HG03175 (cell line): ENCODE measurements around the gene MAPK14.
"Not testable (repeated sequence)": the region's sequence is repeated elsewhere in the genome, so short reads cannot be mapped to it uniquely, and the experiment has no call there.

ENCODE experiments used
- ATAC-seq: cut with Tn5 transposase; IDR thresholded peaks from one replicate; pipeline ENCODE4 v1.9.1; 2021; ENCODE audit warnings: mild to moderate bottlenecking, moderate library complexity; ENCODE audit not compliant: unreplicated experiment

Gene MAPK14

DNA sequence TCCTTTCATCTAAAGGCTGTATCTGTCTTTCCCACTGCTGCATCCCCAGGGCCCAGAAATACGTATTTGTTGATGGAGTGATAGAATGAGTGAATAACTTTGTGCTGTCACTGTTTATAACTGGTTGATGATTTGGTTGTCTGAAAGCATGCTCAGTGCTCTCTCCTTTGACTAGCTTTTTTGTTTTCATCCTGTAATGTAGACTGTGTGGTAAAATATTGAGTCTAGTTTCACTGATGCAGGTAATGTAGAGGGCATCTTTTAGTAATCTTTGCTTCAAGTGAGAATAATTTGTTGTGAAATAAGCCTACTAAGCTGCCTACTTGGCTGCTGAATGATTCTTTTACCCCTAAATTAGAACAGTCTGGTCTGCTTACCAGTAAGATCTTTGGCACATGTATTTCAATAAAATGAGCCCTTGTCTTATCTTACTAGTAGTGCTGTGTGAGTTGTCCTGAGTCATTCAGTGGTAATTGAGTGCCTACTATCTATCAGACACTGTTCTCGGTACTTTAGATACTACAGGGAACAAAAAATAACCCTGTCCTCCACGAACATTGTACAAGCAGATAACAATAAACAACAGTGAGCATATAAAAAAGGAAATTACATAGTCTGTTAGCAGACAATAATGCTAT is 39.9 kb downstream of the MAPK14 start:
- ATAC-seq, result no peak

DNA sequence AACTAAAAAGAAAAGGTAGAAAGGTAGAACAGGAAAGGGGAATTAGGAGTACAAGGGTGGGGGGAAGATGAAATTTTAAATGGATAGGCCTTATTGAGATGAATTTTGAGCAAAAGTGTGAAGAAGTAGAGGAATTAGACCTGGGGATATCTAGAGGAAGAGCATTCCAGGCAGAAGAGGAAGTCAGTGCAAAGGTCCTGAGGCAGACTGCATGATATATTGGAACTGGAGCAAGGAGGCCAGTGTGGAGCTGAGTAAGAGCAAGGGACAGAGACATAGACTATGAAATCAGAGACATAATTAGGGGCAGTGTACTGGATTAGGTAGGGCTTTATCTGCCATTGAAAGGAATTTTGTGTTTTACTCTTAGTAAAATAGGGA is 40.4 kb downstream of the MAPK14 start:
- no peak for ATAC-seq

DNA sequence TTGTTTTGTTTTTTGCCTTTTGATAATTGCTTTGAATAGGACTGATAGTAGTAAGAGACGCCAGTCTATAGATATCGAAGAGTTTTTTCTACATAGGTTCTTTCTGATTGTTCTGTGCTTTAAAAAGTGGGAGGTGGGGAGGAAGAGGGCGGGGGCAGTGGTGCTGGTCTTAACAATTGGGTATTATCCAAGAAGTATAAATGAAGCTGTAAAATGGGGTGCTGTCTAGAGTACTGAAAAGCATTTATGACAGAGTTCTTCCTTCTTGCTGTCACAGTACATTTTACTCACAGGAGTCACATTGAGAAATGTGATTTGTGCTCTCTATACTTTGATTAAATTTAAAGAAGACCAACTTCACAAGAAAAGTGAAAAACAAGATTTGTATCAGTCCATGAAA is 41.0 kb downstream of the MAPK14 start:
- no peak for ATAC-seq

DNA sequence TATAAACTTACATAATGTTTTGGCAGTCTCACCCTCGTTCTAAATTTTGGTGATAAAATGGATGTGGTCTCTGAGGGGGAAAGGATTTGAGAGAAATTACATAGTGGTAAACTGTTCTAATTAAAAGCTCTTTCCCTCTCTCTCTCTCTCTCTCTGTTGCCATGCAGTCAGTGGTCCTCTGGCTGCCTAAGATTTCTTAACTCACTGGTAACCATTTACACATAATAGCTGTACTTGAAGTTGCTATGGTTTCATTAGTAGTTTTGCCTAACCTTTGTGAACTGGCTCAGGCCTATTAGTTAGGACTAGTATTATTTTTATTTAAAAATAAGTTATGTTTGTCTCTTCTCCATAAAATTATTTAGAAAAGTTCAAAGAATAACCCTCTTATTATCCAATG is 42.0 kb downstream of the MAPK14 start:
- no peak for ATAC-seq

DNA sequence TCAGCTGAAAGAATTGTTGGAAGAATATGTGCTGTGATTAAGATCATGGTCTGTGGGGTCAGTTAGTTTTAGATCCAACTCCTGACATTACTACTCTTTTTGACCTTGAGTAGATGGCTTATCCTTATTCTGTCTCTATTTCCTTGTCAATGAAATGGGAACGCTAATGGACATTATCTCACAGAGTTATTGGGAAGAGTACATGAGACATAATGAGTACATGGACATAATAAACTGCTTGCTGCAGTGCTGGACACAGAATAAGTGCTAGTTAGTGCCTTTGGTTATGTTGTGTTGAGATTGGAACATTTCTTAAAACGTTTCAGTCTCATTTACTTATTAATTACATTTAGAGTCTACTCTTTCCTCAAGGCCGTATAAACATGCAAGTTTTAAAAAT is 42.6 kb downstream of the MAPK14 start:
- ATAC-seq, result no peak

DNA sequence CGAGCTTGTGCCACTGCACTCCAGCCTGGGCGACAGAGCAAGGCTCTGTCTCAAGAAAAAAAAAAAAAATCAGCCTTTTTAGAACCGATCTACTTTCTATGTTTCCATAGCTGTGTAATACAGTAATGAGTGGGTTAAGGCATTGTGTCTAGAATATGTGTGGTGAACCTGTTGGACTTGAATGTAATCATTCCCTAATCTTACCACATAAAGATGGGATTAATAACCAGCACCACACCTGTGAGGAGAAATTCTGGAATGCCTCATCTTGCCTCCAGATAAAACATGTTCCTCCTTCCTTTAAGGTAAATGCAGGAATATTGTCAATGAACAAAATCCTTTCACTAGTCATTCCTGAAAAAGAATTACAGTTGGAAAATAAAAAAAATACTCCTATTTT is 43.7 kb downstream of the MAPK14 start:
- no peak for ATAC-seq

DNA sequence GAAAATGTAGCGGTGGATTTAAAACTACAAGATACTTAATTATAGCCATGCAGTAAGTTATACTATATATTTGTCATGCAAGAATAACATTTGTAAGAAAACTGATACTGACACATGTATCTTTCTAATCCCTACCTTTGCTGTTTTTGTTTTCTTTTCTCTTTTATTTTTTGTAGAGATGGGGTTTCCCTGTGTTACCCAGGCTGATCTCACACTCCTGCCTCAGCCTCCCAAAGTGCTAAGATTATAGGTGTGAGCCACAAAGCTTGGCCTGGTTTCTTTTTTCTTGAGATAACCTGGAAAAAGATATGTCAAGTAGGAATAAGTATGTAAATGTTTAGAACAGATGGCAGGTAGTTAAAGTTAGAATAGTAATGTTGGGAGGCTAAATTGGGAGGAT is 44.1 kb downstream of the MAPK14 start:
- no peak for ATAC-seq

DNA sequence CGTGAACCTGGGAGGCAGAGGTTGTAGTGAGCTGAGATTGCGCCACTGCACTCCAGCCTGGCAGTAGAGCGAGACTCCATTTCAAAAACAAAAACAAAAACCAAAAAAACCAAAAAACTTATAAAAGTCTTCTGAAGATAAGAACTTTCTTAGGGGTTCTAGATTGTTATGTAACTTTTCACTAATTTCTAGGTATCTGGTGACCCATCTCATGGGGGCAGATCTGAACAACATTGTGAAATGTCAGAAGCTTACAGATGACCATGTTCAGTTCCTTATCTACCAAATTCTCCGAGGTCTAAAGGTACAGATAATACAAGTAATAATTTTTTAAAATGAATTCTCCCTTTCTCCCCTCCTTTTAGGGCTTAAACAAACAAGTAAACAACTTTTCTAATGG is 45.1 kb downstream of the MAPK14 start:
- ATAC-seq, result no peak

DNA sequence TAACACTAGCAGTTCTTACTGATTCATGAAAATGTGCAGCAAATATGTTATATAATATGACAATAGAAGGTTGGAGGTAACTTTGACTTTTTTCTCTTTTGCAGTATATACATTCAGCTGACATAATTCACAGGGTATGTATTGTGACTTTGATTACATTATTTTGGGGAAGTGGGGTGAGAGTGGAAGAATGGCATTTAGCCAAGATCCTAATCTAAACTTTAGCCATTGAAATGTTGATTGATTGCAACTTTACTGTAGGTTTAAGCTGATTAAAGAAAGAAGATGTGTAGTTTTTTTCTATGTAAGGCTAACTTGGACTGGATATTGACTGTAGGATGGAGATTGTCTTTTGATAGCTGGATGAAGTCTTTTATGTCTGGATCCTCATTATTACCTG is 46.0 kb downstream of the MAPK14 start:
- no peak for ATAC-seq

DNA sequence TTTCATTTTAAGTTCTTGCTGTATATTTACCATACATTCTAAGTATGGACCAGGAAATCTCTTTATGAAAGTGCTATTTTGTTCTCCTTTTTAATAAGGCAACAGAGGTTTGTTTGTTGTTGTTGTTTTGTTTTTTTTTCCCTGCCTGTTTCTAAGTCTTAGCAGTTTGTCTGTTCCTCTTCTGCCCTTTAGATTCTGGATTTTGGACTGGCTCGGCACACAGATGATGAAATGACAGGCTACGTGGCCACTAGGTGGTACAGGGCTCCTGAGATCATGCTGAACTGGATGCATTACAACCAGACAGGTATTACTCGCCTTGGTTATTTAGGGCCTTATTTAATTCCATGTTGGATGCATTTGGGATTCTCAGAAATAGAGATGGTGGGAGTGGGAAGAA is 48.0 kb downstream of the MAPK14 start:
- ATAC-seq, result no peak

DNA sequence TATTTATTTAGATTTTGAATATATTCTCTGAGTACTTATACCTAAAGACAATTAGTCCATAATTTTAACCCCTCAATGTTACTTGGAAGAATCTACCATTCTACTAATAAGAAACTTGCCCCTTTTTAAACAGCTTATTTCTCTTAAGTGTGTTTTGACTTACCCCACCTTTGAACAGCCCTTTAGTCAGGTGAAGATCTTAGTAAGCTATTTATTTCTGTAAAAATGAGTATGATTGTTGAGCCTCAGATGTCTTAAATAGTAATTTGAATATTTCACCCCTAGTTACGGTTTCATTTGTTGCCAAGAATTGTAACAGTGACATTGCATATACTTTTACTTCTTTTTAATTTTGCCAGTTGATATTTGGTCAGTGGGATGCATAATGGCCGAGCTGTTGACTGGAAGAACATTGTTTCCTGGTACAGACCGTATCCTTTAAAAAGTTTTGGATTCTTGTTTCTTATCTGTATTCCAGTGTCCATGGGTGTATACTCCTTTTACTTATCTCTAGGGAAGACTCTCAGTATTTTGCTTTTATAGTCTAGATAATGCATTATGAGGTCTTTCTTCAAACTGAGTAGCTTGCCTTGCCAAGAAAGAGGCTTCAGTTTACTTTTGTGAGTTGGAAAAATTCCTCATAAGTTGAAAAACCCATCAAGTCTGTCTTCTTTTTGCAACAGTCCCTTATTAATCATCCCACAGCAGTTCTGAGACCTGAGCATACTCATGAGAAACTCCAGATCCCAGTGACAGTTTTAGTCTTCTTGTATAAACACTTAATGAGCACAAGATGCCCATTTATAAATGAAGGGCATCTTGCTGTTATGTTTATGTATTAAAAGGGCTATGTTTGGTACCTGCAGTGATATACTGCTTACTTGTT is 48.8 kb downstream of the MAPK14 start:
- ATAC-seq, result no peak

DNA sequence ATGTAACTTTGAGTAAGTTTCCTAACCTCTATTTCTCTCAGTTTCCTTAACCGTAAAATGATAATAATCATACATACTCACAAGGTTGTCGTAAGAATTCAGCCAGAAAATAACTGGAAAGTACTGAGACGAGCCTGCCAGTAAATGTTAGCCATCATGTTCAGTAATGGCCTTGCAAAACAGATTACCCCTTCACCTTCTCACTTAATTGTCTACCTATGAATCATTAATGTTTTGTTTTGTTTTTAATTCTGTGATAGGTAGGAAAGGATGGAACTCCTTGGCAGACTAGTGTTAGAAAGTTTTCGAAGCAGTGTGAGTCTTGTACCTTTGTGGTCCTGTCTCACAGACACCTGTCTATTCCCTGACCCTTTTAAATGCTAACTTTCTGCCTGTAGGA is 50.6 kb downstream of the MAPK14 start:
- no peak for ATAC-seq

DNA sequence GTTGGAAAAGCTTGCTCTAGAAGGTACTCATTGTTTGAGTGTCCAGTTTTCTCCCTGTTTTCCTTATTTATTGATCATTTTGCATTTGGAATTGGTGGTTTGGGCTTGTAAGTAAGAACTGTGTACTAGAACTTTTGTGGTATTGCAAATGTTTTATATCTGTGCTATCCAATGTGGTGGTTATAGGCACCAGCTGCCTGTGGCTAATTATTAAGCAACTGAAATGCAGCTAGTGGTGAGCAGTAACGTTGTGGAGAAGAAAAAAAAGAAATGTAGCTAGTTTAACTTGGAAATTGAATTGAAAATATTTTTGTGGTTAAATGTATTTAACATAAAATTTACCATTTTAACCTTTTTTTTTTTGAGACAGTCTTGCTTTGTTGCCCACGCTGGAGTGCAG is 52.0 kb downstream of the MAPK14 start:
- no peak for ATAC-seq

DNA sequence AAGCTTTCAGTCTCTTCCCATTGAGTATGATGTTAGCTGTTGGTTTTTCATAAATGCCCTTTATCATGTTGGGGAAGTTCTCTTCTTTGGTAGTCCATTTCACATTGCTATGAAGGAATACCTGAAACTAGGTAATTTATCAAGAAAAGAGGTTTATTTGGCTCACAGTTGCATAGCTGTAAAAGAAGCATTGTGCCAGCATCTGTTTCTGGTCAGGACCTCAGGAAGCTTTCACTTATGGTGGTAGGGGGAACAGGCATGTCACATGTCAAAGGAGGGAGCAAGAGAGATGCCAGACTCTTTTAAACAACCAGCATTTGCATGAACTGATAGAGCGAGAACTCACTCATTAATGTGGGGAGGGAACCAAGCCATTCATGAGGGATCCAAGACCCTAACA is 54.7 kb downstream of the MAPK14 start:
- ATAC-seq, result no peak

DNA sequence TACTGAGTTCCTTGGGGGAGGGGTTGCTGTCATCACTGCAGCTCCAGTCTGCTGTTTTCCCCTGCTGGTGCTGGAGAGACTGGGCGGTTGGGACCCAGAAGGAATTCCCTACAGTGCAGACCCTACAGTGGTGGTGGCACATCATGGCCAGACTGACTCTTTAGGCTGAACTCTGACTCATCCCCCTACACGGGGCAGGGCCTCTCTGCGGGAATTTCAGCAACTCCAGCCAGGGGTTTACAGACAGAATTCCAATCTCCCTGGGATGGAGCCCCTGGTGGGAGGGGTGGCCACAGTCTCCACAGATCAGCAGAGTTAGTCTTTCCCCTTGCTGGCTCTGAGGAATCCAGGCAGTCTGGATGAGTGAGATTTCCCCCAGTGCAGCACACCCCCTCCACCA is 55.8 kb downstream of the MAPK14 start:
- ATAC-seq, result no peak

DNA sequence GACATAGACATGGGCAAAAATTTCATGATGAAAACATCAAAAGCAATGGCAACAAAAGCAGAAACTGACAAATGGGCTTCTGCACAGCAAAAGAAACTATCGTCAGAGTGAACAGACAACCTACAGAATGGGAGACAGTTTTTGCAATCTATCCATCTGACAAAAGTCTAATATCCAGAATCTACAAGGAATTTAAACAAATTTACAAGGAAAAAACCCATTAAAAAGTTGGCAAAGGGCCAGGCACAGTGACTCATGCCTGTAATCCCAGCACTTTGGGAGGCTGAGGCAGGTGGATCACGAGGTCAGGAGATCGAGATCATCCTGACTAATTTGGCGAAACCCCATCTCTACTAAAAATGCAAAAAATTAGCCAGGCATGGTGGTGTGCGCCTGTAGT is 60.6 kb downstream of the MAPK14 start:
- ATAC-seq, result not testable (repeated sequence)

DNA sequence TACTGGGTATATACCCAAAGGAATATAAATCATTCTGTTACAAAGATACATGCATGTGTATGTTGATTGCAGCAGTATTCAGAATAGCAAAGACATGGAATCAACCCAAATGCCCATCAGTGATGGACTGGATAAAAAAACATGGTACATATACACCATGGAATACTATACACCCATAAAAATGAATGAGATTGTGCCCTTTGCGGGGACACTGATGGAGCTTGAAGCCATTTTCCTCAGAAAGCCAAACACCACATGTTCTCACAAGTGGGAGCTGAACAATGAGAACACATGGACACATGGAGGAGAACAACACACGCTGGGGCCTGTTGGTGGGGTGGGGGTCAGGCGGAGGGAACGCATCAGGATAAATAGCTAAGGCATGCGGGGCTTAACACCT is 61.4 kb downstream of the MAPK14 start:
- ATAC-seq, result no peak

DNA sequence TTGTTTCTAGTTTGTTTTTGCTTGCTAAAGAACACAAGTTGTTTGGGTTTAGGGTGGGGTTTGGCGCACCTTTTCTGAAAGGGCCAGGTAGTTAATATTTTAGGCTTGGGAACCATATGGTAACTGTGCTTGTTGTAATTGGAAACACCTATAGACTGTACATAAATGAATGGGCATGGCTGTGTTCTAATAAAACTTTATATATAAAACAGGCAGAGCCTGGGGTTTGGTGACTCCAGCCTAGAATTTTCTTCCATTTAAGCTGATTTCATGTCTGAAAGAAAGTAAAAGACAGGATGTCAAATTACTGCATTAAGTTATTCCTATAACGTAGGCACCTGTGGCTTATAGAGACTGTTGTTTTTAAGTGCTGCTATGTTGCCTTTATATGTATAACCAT is 66.6 kb downstream of the MAPK14 start:
- no peak for ATAC-seq

DNA sequence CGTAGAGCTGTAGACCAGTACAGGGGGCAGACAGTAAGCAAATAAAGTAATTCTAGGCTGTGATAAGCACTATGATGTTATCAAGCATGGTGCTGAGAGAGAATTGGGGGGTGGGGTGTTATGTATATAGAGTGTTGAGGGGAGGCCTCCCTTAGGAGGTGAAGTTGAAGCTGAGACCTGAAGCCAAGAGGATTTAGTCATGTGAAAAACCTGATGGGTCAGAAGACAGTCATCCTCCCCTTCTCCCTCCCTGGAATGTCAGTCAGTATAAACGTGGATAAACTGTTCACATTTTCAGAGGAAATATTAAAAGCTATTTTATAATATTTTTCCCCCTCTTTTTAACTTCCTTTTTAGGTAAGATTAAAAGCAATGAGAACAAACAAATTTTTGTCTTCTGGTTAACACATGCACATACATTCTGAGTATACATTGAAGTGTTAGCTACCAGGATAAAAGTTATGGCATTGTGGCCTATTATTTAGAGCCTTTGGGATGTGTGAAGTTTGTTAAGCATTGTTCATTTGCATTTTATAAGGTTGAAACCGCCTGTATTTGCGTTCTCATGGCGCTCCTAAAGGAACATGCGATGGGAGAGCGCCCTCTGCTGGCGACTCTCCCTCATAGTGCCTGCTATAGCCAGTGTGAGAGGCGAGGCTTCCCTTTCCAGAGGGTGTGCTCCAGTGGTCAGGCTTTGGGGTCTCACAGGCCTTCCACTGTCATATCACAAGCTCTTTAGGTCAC is 67.3 kb downstream of the MAPK14 start:
- peak; percentile 64 for ATAC-seq

DNA sequence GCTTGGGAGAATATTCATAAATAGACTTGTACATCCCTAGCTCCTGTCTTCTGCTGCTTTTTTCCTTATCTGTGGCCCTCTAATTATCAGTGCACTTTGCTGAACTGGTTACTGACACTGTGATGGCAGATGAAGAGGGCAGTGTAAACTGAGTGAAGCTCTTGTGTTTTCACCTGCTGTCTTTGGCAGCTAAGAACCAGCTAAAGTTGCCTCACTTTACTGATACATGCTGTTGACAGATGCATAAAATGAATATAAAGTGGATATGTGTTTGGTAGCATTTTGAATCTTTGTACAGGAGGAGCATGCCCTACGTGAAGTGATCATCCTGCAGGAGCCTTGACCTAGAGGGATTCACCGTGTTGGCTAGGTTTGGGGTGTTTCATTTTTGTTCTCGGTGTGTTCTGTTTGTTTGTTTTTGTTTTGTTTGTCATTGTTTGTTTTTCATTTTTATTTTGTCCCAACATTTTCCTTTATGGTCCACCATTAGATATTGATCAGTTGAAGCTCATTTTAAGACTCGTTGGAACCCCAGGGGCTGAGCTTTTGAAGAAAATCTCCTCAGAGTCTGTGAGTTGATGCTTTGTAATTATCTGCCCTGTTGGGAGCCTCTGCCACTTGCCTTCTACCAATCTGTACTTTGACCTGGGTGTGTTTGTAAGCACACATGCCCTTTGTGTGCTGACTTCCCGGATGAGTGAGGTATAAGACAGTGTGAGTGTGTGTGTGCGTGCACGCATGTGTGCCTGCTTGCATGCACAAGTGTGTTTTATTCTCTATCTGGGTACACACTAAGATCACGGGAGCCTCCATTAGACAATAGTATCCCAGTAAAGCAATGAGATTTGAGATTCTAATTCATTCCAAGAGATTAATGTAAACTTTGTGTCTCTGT is 68.1 kb downstream of the MAPK14 start:
- ATAC-seq, result no peak
